Panc1 (cell line): ENCODE results near the gene NKAIN2. TPM values are rescaled to one million over a fixed set of nuclear protein-coding genes. Genes with fewer than 3 reads are reported as not detected.

ENCODE experiments used
- ATAC-seq: fragments of 200-7000 bp; cut with Tn5 transposase; 2 replicates; pipeline ENCODE4 v1.9.1; 2020; ENCODE audit warnings: mild to moderate bottlenecking, moderate library complexity
- BruUV-seq: library from RNA; stranded (reverse); fragments of 400-500 nt; replicated peaks from 2 replicates; lab custom pipeline; 2021; lab: Mats Ljungman, UMichigan
- CTCF ChIA-PET: fragments of 300-600 bp; sonication (Branson Sonifier 250); formaldehyde crosslinking; loops from one replicate; lab custom pipeline; 2022; ENCODE audit warnings: antibody characterized with exemption; lab: Charles Lee
- POLR2A ChIA-PET: fragments of 300-600 bp; sonication (Branson Sonifier 250); formaldehyde crosslinking; loops from one replicate; lab custom pipeline; 2022; ENCODE audit warnings: antibody characterized with exemption; lab: Charles Lee
- DNase-seq: peaks from one replicate; pipeline ENCODE4 v3.0.0-alpha.2; 2010; ENCODE audit warnings: low read depth, low spot score
- H3K27ac ChIP-seq: 2 replicates; pipeline ENCODE4 v1.5.1; 2011; ENCODE audit warnings: mild to moderate bottlenecking, low read length, inconsistent platforms
- H3K27me3 ChIP-seq: fragments of 200-500 bp; sonication (Bioruptor generic); 2 replicates; pipeline ENCODE4 v1.6.0; 2014; ENCODE audit warnings: low read length, inconsistent platforms; ENCODE audit not compliant: control insufficient read depth, insufficient read depth
- H3K36me3 ChIP-seq: fragments of 200-500 bp; sonication (Bioruptor generic); 2 replicates; pipeline ENCODE4 v1.5.1; 2014; ENCODE audit warnings: inconsistent platforms, mild to moderate bottlenecking, low read length, moderate library complexity; ENCODE audit not compliant: control insufficient read depth, insufficient read depth
- H3K4me1 ChIP-seq: 2 replicates; pipeline ENCODE4 v1.5.1; 2011; ENCODE audit warnings: inconsistent platforms, mild to moderate bottlenecking, low read length, moderate library complexity; ENCODE audit not compliant: control insufficient read depth, insufficient read depth
- H3K4me3 ChIP-seq, 2 experiments: 2 replicates each; pipeline ENCODE4 v1.5.1; 2011 to 2012; ENCODE audit warnings: low read depth in 2 of 2, low read length in 2 of 2, mild to moderate bottlenecking in 2 of 2, inconsistent platforms in 1 of 2, moderate library complexity in 1 of 2
- H3K9me3 ChIP-seq: fragments of 200-500 bp; sonication (Bioruptor generic); 2 replicates; pipeline ENCODE4 v1.5.1; 2014; ENCODE audit warnings: low read depth, mild to moderate bottlenecking, inconsistent platforms, low read length, moderate library complexity; ENCODE audit not compliant: control insufficient read depth, insufficient read depth
- CTCF ChIP-seq: fragments of 450-650 bp; IDR thresholded peaks from 2 replicates; pipeline ENCODE4 v1.5.1; 2017; ENCODE audit warnings: mild to moderate bottlenecking
- POLR2AphosphoS5 ChIP-seq: IDR thresholded peaks from 2 replicates; pipeline ENCODE4 v1.6.1; 2012; ENCODE audit warnings: mild to moderate bottlenecking, low read depth, low read length, moderate library complexity
- REST ChIP-seq, 2 experiments: IDR thresholded peaks; 2 replicates each; pipeline ENCODE4 v1.6.1; 2011 to 2012; ENCODE audit warnings: low read depth in 2 of 2, control low read depth in 1 of 2, low read length in 1 of 2, mild to moderate bottlenecking in 1 of 2, moderate library complexity in 1 of 2; ENCODE audit not compliant: insufficient read depth in 1 of 2
- SIN3A ChIP-seq: IDR thresholded peaks from 2 replicates; pipeline ENCODE4 v1.6.1; 2012; ENCODE audit warnings: low read depth, mild to moderate bottlenecking, low read length, moderate library complexity, borderline replicate concordance; ENCODE audit not compliant: insufficient read depth
- TCF7L2 ChIP-seq: IDR thresholded peaks from 2 replicates; pipeline ENCODE4 v1.6.1; 2011; ENCODE audit warnings: mild to moderate bottlenecking, low read depth, low read length, inconsistent platforms
- in situ Hi-C: cut with HindIII; loops from 2 replicates; pipeline ENCODE4 v1.10.0; 2016; ENCODE audit warnings: low sequenced_read_pairs, low pct_unique_long_range_greater_than_20kb
- intact Hi-C: fragments of 100-400 bp; cut with micrococcal nuclease; formaldehyde crosslinking; loops from one replicate; pipeline ENCODE4 v1.10.0; 2022; ENCODE audit not compliant: unreplicated experiment
- total RNA-seq: library from RNA; stranded (reverse); gene quantifications from one replicate; pipeline ENCODE4 v1.2.1, GENCODE V29; 2021; ENCODE audit not compliant: unreplicated experiment

The NKAIN2 gene
- total RNA-seq, 1 experiment from 2014 or later: 2.6 TPM

GRCh38 chr6:124493259-124493658, 689.6 kb downstream of the NKAIN2 start:
- in situ Hi-C loops (no loop called here), intact Hi-C loops (no loop called here)
- no peak for TF ChIP-seq CTCF
- TF ChIP-seq POLR2AphosphoS5: no peak
- no peak for TF ChIP-seq REST (IDR thresholded peaks at IDR 0.05; ENCODE audit: insufficient read depth in 1 of 2, low read depth in 2 of 2, low read length in 1 of 2)
- TF ChIP-seq SIN3A: no peak
- TF ChIP-seq TCF7L2: no peak
- no peaks in the 10 kb centered on the region for H3K36me3 ChIP-seq
- peaks cover 4% of the 10 kb centered on the region; the same call in 1 of the 2 replicates for H3K9me3 ChIP-seq
- no peak for DNase-seq
- ATAC-seq: no peak
- H3K27me3 ChIP-seq: no peaks in the 10 kb centered on the region
- H3K4me3 ChIP-seq: no peak overlapping the region
- peak overlapping the region; percentile 44; the same call in 1 of the 2 replicates for H3K27ac ChIP-seq
- peaks cover 12% of the 10 kb centered on the region for H3K4me1 ChIP-seq
- no TSS peak for BruUV-seq
- ChIA-PET POLR2A (no interaction called here), CTCF (no interaction called here)

GRCh38 chr6:124494956-124495664, 691.4 kb downstream of the NKAIN2 start:
- ChIA-PET CTCF (no interaction called here), POLR2A (no interaction called here)
- Histone ChIP-seq H3K27ac (peak overlapping the region; percentile 77), H3K27me3 (no peaks in the 10 kb centered on the region), H3K9me3 (peaks cover 4% of the 10 kb centered on the region; the same call in 1 of the 2 replicates), H3K36me3 (no peaks in the 10 kb centered on the region), H3K4me1 (peaks cover 12% of the 10 kb centered on the region), H3K4me3 (no peak overlapping the region)
- no TSS peak for BruUV-seq
- DNase-seq: peak; percentile 54
- ATAC-seq: peak; percentile 94
- TF ChIP-seq REST (IDR thresholded peaks at IDR 0.05; ENCODE audit: insufficient read depth in 1 of 2, low read depth in 2 of 2, low read length in 1 of 2): no peak
- no peak for TF ChIP-seq SIN3A
- TF ChIP-seq TCF7L2: no peak
- peak; percentile 26; the same call in 1 of the 2 replicates for TF ChIP-seq POLR2AphosphoS5
- intact Hi-C loops (no loop called here), in situ Hi-C loops (no loop called here)
